ENCODE results near the gene NKX1-1. TPM values are rescaled to one million over a fixed set of nuclear protein-coding genes. Genes with fewer than 3 reads are reported as not detected.

The NKX1-1 gene
- polyA plus RNA-seq (ENCODE audit: low read depth in 6 of 6) = not detected

DNA sequence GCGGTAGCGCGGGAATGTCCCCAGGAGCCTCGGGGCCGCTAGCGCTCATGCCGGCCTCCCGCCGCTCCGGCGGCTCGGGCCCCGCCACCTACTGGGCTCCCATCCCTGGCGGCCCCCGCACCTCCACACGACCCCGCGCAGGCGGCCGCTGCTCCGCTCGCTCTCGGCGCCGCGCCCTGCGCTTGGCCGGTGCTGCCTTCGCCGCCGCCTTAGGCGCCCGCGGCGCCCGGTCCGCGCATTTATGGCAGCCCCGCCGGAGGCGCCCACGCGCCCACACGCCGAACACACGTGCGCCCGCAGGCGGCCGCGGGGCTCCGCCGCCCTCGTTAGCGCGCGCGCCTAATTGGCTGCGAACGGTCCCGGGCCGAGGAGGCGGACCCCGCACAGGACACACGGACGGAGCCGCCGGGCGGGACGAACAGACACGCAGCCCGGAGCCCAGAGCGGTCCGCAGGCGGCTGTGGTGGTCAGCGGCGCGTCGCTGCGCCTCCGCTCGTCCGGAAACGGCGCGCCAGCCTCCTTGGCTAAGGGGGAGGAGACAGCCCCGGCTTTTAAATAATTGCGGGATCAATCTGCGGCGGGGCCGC is at the start of gene NKX1-1:
TSS of gene NKX1-1 (minus strand) at position 49 of the 587 bp plus-strand sequence. CDS start at position 49, 0 bp downstream.
- H3K27ac Mint-ChIP-seq = peak within 1 kb of the TSS in 4 of 6 donors; percentile 11 to 88 (median 80)
- peaks cover 0 to 10% of the 10 kb centered on the region in 2 donors for H3K36me3 Mint-ChIP-seq
- DNase-seq = no peak
- H3K27me3 Mint-ChIP-seq = peaks cover 28 to 72% (median 51%) of the 10 kb centered on the region in 3 donors
- peak within 1 kb of the TSS; percentile 22 to 76 (median 62) for H3K4me3 Mint-ChIP-seq
- peaks cover 11 to 20% (median 12%) of the 10 kb centered on the region in 3 donors for H3K4me1 Mint-ChIP-seq
- ATAC-seq (ENCODE audit: low read depth in 2 of 2) = no peak
- H3K9me3 Mint-ChIP-seq = peaks cover 0 to 6% (median 3%) of the 10 kb centered on the region in 7 donors

DNA sequence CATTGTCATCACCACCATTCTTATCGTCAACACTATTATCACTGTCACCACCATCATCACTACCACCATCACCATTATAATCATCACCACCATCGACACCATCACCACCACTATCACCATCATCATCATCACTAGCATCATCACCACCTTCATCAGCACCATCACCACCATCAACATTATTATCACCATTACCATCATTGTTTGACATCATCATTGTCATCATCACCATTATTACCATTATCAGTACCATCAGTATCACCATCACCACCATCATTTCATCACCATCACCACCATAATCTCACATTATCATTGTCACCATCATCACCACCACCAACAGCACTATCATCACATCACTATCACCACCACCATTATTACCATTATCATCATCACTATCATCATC is 47.5 kb upstream of the NKX1-1 start:
- H3K9me3 Mint-ChIP-seq = peaks cover 20 to 63% (median 29%) of the 10 kb centered on the region in 7 donors
- DNase-seq = no peak
- peaks cover 17 to 37% (median 25%) of the 10 kb centered on the region in 3 donors for H3K27me3 Mint-ChIP-seq
- H3K4me3 Mint-ChIP-seq = no peak overlapping the region
- peaks cover 0 to 7% (median 0%) of the 10 kb centered on the region in 3 donors for H3K4me1 Mint-ChIP-seq
- no peak overlapping the region for H3K27ac Mint-ChIP-seq
- ATAC-seq (ENCODE audit: low read depth in 2 of 2) = no peak
- H3K36me3 Mint-ChIP-seq = peaks cover 8 to 37% of the 10 kb centered on the region in 2 donors

GRCh38 chr4:1452431-1453051 is 46.3 kb upstream of the NKX1-1 start:
- no peak overlapping the region for H3K4me3 Mint-ChIP-seq

GRCh38 chr4:1451752-1452122 is 45.5 kb upstream of the NKX1-1 start:
- peaks cover 13 to 26% (median 19%) of the 10 kb centered on the region in 3 donors for H3K27me3 Mint-ChIP-seq

More at GRCh38 chr4:1452431-1453051, 46.3 kb upstream of the NKX1-1 start:
- DNase-seq (no peak), ATAC-seq (ENCODE audit: low read depth in 2 of 2) (no peak)
- Mint-ChIP-seq H3K27ac (peak overlapping the region in 2 of 6 donors; percentile 3 to 30), H3K9me3 (peaks cover 18 to 54% (median 25%) of the 10 kb centered on the region in 7 donors), H3K36me3 (peaks cover 8 to 28% of the 10 kb centered on the region in 2 donors), H3K4me1 (peaks cover 0 to 7% (median 0%) of the 10 kb centered on the region in 3 donors), H3K27me3 (peaks cover 14 to 32% (median 18%) of the 10 kb centered on the region in 3 donors)

DNA sequence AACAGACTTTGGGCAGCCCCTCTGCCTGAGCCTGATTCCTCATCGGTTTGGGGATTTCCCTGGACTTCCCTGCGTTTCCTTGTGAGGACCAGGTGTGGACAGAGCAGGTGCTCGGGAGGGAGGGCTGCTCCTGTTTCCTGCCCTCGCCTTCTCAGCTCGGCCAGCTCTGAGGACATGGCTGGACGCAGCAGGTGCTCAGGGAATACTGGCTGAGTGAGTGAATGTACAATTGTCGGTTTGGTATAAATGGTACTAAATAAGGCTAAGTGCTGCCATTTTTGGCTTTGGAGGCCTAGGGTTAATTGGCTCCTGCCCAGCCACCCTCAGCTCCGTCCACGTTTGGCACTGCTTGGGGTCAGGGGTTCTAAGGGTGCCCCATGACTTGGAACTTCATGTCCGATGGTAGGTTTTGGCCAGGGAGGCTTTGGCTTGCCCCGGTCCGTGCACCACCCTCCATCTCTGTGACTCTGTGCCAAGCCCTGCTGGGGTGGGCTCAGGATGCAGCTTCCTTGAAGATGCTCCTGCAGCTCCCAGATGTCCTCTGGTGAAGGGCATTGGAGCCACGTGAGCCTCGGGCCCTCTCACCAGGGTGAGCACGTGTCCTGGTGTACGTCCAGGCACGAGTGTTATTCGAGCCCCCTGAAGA is 45.0 kb upstream of the NKX1-1 start:
- ATAC-seq (ENCODE audit: low read depth in 2 of 2) (no peak), DNase-seq (no peak)
- Mint-ChIP-seq H3K4me1 (peaks cover 0 to 7% (median 0%) of the 10 kb centered on the region in 3 donors), H3K4me3 (no peak overlapping the region), H3K36me3 (peaks cover 0 to 23% of the 10 kb centered on the region in 2 donors), H3K27ac (no peak overlapping the region), H3K9me3 (peaks cover 11 to 41% (median 21%) of the 10 kb centered on the region in 7 donors), H3K27me3 (peaks cover 15 to 25% (median 18%) of the 10 kb centered on the region in 3 donors)

More at GRCh38 chr4:1451752-1452122, 45.5 kb upstream of the NKX1-1 start:
- H3K36me3 Mint-ChIP-seq = peaks cover 1 to 25% of the 10 kb centered on the region in 2 donors
- H3K4me3 Mint-ChIP-seq = no peak overlapping the region
- H3K27ac Mint-ChIP-seq = no peak overlapping the region
- H3K4me1 Mint-ChIP-seq = peaks cover 0 to 7% (median 0%) of the 10 kb centered on the region in 3 donors
- no peak for DNase-seq
- peaks cover 12 to 46% (median 22%) of the 10 kb centered on the region in 7 donors for H3K9me3 Mint-ChIP-seq
- ATAC-seq (ENCODE audit: low read depth in 2 of 2) = no peak

DNA sequence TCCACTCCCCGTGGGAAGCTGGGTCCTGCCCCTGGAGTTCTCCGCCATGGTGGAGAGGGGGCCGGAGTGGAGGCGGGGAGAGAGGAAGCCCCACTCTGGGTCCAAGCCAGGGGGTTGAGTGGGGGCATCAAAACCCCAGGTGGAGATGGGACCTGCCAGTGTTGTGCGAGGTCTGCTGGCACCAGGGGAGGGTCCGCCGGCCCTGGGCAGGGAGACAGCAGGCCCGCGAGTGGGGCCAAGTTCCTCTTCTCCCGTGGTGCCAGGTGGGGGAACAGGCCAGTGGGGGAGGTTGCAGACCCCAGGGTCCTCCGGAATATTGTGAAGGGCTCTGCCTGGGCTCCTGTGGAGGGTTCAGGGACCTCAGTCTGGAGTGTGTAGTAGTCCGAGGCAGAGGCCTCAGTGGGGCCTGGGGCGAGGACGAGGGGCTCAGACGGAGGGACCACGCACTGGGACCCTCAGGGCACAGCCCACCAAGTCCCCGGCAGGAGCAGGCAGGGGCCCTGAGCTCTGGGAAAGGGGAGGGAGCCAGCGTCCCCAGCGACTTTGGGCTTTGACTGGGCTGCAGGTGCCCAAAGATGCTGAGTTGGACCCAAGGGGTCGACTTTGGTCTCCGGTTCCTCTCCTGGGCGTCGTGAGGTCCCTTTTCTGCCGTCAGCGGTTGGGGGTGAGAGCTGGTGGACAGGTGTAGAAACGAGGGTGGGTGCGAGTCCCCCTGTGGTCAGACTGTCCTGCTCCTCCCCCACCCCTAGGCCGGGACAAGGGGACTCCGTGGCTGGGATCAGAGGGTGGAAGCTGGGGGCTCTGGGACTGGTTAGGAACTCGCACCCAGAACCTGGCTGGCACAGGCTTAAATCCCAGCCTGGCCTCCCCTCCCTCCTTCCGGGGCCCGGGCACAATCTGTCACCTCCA is 43.8 kb upstream of the NKX1-1 start:
- no peak for ATAC-seq (ENCODE audit: low read depth in 2 of 2)
- Mint-ChIP-seq H3K4me1 (peaks cover 0 to 7% (median 0%) of the 10 kb centered on the region in 3 donors), H3K4me3 (no peak overlapping the region), H3K27ac (no peak overlapping the region), H3K9me3 (peaks cover 4 to 29% (median 16%) of the 10 kb centered on the region in 7 donors), H3K27me3 (peaks cover 21 to 25% (median 25%) of the 10 kb centered on the region in 3 donors), H3K36me3 (peaks cover 0 to 23% of the 10 kb centered on the region in 2 donors)
- no peak for DNase-seq

DNA sequence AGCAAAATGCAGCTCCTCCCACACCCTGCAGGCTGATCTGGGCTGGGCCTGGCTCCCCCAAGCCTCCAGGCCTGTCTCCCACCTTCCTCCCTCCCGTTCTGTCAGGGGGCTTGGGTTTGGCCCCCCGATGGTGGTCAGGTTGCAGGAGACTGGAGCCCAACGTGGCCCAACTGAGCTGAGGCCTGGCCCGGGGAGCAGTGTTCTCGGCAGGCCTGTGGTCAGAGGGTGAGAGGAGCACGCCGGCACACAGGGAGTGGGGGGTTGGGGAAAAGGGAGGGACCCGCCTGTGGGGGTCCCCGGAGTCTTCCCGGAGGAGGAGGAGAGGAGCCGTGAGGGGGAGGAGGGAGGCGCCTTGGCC is 43.2 kb upstream of the NKX1-1 start:
- Mint-ChIP-seq H3K4me1 (peaks cover 0 to 7% (median 0%) of the 10 kb centered on the region in 3 donors), H3K9me3 (peaks cover 4 to 23% (median 16%) of the 10 kb centered on the region in 7 donors), H3K36me3 (peaks cover 0 to 23% of the 10 kb centered on the region in 2 donors), H3K27ac (no peak overlapping the region), H3K27me3 (peaks cover 27 to 28% (median 28%) of the 10 kb centered on the region in 3 donors), H3K4me3 (no peak overlapping the region)
- DNase-seq = no peak
- ATAC-seq (ENCODE audit: low read depth in 2 of 2) = no peak

DNA sequence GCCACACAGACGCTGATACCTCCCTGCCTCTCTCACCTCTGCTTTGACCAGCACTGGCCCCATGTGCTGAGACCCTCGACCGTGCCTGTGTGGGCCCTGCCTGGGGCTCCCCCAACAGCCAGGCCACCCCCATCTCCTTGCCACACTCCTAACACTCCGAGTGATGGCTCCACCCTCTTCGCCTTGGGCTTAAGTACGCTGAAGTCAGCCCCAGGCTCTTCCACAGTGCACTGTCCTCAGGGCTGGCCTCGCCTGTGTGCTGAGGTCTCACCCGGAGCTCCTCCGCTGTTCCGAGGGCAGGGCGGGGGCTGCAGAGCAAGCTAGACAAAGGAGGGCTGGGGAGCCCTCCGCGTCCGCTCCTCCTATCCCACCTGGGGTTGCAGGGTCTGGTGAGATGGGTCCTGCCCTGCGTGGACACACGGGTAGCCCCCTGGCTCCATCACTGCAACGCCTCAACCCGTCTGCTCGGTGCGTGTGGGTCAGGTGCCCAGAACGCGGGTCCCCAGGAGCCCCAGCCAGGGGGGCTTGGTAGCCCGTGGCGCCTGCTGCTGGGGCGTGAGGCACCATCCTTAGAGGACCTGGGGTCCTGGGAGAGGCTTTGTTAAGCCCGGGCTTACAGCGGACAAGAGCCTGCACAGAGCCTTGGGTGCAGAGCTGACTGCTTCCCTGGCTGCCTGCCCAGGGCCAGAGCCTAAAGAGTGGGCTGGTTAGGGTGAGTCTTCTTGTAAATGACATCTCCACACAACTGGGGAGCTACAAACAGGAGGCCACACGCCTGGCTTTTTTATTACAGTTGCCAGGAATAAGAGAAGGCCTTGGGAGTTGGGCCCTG is 42.6 kb upstream of the NKX1-1 start:
- H3K27ac Mint-ChIP-seq = no peak overlapping the region
- no peak overlapping the region for H3K4me3 Mint-ChIP-seq
- DNase-seq = no peak
- H3K36me3 Mint-ChIP-seq = peaks cover 0 to 18% of the 10 kb centered on the region in 2 donors
- H3K4me1 Mint-ChIP-seq = peaks cover 0 to 7% (median 0%) of the 10 kb centered on the region in 3 donors
- H3K27me3 Mint-ChIP-seq = peaks cover 25 to 32% (median 29%) of the 10 kb centered on the region in 3 donors
- ATAC-seq (ENCODE audit: low read depth in 2 of 2) = no peak
- H3K9me3 Mint-ChIP-seq = peaks cover 6 to 18% (median 16%) of the 10 kb centered on the region in 7 donors

- DNase-seq (no peak), ATAC-seq (ENCODE audit: low read depth in 2 of 2) (no peak)
- peaks cover 3 to 13% (median 8%) of the 10 kb centered on the region in 7 donors for H3K9me3 Mint-ChIP-seq
- peaks cover 0 to 7% (median 0%) of the 10 kb centered on the region in 3 donors for H3K4me1 Mint-ChIP-seq
- H3K27ac Mint-ChIP-seq = no peak overlapping the region
- H3K27me3 Mint-ChIP-seq = peaks cover 16 to 32% (median 29%) of the 10 kb centered on the region in 3 donors
- H3K4me3 Mint-ChIP-seq = no peak overlapping the region
- peaks cover 0 to 10% of the 10 kb centered on the region in 2 donors for H3K36me3 Mint-ChIP-seq
These were observed 41.7 kb upstream of the NKX1-1 start for GRCh38 chr4:1447676-1448588.

- Mint-ChIP-seq H3K4me1 (no peaks in the 10 kb centered on the region), H3K27me3 (peaks cover 8 to 29% (median 22%) of the 10 kb centered on the region in 3 donors), H3K36me3 (no peaks in the 10 kb centered on the region), H3K4me3 (no peak overlapping the region), H3K27ac (no peak overlapping the region), H3K9me3 (peaks cover 0 to 4% (median 0%) of the 10 kb centered on the region in 7 donors)
- DNase-seq (no peak), ATAC-seq (ENCODE audit: low read depth in 2 of 2) (no peak)
These were observed 40.5 kb upstream of the NKX1-1 start for GRCh38 chr4:1446502-1447386.

Data from naive B cell (primary cell).